NCI-H146 treated with DMSO at 0.1 percent for 48 hours (cell line): Measurements from ENCODE around the gene RAD51AP2.
"Not testable (repeated sequence)": the region's sequence is repeated elsewhere in the genome, so short reads cannot be mapped to it uniquely, and the experiment has no call there.

Experiments
- DNase-seq: peaks from one replicate; lab custom pipeline; 2025; ENCODE audit not compliant: unreplicated experiment; lab: John Stamatoyannopoulos, UW

The RAD51AP2 gene

DNA sequence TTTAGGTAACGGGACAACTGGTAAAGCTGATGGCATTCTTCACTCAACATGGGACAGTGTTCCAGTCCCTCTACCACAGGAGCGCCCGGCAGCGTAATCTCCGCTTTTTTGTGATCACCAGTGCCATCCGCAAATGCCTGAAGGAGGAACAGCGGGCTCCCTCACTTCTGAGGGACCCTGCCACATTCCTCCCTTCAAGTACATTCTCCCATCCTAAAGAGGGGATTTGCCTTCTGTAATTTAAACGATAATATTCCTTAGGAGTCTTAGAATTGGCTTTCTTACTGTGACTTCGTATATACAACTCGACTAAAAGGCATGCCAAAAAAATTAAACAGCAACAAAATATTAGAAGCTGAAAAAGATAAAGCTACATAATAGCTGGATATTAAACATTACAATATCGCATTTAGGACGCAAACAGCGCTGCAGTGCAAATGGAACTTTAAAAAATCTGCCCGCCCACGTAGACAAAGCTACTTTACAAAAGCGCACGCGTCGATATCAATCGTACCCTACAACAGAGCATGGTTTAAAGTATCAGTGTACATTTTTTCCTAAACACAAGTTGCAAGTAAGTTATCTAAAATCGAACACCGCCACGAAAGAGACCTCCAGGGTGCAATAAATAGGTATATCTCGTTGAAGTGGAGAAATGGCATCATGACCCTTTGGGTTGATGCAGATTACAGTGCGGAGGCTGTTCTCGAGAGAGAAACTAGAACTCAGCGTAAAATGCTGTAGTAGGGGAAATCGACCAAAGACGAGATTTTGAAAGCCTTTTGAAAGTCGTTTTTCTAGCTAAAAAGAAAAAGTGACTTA is 20.0 kb upstream of the RAD51AP2 start:
- DNase-seq: no peak

DNA sequence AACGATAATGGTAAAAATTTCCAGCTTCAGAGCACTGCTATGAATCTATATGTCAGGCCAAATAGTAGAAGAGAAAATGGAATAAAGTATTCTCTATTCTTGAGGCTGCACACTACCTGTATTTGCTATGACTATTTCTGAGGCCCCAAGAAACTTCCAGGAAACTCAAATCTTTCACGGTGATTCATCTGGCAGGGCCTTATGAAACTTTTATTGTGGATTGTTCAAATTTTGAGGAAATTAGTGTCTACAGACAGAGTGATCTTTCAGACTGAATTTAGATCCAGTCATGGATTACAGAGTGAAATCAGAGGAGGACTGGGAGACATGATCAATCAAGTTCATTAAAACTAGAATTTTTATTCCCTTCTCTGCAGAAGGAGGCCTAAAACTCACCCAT is 18.2 kb upstream of the RAD51AP2 start:
- DNase-seq: no peak

DNA sequence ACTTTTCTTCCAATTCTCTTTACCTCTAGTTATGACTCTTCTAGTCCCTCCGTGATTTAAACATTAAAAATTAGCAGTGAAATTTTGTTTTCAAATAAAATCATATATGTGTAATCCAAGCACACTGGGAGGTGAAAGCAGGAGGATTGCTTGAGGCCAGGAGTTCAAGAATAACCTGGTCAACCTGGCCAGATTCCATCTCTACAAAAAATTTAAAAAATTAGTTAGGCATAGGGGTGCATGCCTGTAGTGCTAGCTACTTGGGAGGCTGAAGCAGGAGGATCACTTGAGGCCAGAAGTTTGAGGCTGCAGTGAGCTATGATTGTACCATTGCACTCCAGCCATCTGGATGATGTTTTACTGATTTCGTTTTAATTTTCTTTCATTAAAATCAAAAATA is 15.3 kb upstream of the RAD51AP2 start:
- DNase-seq: no peak

DNA sequence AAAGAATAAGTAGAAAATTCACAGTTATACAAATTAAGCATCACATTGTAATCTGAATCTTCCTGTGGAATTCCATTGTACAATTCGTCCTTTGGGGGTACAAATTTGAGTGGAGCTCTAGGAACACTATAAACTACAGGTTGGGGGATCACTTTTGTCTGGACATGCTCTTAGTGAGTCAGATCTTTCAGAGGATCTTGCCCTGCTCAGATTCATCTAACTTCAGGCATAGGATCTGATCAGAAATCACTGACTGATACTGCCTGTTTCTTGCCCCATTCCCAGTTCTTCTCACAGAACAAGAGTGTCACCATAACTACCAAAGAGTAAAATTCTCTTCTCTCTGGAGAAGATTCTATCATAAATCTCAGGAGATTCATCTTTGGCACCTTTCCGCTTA is 11.5 kb upstream of the RAD51AP2 start:
- DNase-seq: no peak

DNA sequence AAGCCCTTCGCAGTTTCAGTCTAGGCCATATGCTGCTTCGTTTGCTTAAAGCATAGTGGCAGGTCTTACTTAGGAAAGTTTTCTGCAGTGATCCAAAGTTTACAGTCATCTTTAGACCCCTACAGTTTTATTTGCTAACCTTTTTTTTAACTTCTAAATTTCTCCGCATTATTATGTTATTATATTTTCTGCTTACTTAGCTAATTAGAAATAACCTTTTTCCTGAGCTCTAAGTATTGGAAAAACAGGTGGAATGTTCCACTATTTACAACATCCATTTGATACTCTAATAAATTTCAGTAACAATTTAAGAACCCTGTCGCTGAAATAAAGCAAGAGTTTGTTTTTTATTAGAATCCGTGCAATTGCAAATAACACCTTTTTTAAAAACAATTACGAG is 4.1 kb upstream of the RAD51AP2 start:
- no peak for DNase-seq

DNA sequence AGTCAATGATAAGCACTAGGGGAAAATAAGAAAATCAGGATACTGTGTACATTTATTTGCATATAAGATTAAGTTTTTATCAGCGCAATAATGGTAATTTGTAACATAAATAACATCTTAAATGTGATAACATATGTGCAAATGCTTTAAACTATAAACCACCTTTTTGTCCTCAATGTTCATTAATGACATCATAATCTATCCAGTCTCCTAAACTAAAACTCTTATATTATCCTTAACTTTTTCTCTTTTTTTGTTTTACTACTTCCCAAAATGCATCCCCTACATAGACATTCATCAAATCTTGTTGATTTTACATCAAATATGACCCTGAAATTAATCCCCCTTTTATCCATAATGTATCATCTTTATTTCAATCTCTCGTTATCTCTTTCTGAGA is 3.4 kb upstream of the RAD51AP2 start:
- no peak for DNase-seq

DNA sequence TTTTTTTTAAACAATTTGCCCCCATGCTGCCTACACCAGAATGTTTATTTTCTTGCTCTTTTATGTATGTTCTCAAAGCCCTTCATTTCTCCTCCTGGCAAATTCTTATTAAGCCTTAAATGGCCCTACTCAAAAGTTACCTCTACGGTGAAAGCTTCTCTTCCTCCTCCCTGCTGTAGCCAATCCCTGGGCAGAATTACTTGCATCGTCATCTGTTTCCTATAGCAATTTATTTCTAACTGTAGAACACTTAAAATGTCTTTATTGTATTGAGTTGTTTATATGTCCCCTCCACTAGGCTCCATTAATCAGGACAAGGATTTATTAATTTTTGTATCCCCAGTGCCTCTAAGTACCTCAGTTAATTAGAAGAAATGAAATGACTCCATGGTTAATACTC is 2.5 kb upstream of the RAD51AP2 start:
- DNase-seq: no peak

DNA sequence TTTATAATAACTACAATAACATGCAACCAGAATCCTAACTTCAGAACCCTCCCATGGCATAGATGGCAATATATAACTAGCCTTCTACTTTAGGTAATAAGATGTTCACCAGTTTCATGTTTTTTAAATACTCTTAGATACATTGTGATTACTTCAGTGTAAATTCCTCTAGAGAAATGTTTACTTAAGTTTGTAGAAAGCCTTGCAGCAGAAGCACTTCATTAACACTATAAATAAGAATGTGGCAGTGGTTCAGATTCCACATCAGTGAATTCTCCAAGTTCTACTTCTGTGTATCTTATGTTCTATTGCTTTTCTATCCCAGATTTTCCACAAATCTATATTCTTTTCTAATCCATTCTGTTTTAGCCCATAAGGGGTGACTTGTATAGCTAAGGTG is 1.2 kb upstream of the RAD51AP2 start:
- DNase-seq: no peak

DNA sequence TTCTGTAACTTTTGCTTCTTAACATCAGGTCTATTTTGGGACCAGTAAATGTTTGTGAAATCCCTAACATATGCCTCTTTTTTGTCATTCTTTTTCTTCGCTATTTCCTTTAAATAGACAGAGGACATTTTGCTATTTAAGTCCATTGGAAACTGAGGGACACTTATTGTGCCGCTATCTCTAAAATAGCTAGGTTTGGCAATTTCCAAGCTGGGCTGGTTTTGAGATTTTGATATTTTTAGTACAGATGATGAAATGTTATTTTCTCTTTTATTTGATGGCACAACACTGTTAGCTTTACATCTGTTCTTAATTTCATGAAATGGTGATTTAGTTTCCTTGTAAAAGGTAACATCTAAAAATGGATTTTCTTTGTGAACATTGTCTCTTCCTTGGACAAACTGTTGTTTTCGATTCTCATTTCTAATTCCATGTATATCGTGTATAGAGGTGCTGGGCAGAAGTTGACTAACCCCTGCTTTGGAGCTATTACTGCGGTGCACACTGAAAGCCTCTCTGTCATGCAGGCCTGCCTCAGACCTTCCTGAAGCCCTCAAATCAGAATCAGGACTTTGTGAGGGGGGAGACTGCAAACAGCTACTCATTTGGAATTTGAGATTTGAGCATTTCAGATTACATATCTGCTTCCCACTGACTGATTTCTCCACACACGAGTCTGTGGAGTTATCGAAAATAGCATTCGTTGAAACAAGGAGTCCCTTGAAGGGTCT is 594 bp downstream of the RAD51AP2 start:
- DNase-seq: no peak

DNA sequence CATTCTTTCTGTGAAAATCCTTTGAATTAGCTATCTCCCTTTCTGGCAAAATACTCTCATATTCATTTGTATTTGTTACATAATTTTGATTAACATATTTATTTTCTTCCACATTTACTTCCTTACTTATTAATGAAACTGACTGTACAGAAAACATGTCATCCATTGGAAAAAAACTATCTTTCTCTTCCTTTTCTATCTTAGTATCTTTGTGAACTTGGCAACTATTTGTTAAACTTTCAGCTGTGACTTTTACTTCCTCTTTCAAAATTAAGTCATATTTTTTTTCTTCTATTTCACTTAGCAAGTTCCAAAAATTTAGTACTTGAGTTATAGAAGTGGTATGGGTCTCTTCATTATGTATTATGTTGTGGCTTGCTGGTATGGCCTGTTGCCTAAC is 2.6 kb downstream of the RAD51AP2 start:
- DNase-seq: no peak

DNA sequence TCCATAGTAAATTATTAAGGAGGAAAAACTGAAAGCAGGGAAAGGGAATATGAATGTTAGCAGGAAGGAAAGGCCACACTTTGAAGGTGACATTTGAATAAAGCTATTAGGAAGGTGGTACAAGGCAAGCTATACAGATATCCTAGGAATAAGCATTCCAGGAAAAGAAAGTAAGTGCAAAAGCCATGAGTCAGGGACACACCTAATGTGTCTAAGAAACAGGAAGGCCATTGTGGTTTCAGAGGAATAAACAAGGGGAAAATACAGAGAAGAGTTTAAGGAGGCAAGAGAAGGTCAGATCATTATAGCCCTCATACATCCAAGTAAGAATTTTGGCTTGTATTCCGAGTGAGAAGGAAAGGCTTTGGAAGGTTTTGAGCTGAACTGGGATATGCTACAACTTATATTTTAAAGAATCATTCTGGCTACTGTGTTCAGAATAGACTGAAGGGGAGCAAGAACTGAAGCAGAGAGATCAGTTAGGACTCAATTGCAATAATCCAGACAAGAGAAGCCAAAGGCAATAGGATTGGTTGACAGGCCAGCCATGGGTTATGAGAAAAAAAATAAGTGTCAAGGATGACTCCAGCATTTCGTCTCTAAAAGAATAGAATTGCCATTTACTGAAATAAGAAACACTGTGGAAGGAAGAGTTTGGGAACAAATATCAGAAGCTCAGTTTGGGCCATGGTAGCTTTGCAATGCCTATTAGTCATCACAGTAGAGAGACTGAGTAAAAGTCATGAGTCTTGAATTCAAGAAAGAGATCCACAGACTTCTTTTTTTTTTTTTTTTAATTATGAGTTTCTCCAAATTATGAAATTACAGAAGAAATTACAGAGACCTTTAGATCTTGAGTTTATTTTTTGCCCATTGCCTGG is 11.3 kb downstream of the RAD51AP2 start:
- DNase-seq: no peak

DNA sequence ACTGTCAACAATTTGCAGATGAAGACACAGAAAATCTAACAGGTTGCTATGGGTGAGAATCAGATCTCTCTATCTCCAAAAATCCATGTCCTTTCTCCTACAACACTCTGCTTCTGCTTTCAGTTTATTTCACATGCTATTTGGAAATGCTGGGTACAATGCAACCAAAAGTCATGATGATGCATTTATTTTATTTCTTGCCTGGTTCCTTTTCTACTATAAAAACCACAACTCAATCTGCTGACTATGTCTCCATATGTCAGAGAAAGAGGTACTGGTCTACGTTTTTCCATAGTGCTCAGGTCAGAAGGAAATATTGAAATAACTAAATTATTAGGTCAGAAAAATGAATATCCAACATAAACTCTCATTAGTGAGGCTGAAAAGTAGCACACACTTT is 20.5 kb downstream of the RAD51AP2 start:
- DNase-seq: no peak

DNA sequence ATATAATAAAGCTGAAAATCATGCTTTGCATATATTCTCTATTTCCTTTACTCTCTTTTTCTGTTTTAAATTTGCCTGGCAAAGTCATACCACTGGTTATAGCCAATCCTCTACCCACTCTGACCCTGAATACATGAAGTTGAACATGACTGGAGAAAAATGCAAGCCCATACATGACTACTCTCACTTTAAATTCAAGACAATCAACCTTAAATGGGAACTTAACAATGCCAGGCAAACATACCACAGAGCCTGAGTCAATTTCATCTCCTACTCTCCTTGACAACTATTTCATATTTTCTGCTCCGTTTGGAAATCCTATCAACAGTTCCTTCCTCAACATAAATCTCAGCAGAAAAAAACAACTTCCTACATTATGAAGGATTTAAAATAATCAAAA is 22.6 kb downstream of the RAD51AP2 start:
- DNase-seq: no peak

DNA sequence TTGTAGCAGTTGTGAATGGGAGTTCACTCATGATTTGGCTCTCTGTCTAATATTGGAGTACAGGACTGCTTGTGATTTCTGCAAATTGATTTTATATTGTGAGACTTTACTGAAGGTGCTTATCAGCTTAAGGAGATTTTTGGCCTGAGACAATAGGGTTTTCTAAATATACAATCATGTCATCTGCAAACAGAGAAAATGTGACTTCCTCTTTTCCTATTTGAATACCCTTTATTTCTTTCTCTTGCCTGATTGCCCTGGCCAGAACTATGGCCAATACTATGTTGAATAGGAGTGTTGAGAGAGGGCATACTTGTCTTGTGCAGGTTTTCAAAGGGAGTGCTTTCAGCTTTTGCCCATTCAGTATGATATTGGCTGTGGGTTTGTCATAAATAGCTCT is 28.1 kb downstream of the RAD51AP2 start:
- not testable (repeated sequence) for DNase-seq

DNA sequence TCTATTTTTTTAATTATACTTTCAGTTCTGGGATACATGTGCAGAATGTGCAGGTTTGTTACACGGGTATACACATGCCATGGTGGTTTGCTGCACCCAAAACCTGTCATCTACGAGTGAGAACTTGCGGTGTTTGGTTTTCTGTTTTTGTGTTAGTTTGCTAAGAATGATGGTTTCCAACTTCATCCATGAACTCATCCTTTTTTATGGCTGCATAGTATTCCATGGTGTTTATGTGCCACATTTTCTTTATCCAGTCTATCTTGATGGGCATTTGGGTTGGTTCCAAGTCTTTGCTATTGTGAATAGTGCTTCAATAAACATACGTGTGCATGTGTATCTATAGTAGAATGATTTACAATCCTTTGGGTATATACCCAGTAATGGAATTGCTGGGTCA is 29.6 kb downstream of the RAD51AP2 start:
- DNase-seq: not testable (repeated sequence)

DNA sequence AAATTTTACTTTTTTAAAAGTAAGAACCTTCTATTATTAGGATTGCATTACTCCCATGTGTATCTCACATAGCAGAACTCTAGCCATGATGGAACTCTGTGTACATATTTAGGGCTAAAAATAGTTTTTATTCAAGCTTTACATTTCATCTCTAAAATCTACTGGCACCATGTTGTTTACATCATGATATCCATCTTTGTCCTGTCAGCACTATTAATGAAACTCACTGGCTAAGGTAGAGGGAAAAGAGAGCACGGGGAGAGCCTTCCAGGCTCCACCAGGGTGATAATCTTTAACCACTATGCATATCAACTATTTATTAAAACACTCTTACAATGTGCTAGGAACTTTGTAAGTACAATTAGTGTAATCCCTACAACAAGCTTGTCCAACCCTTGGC is 34.7 kb downstream of the RAD51AP2 start:
- no peak for DNase-seq

DNA sequence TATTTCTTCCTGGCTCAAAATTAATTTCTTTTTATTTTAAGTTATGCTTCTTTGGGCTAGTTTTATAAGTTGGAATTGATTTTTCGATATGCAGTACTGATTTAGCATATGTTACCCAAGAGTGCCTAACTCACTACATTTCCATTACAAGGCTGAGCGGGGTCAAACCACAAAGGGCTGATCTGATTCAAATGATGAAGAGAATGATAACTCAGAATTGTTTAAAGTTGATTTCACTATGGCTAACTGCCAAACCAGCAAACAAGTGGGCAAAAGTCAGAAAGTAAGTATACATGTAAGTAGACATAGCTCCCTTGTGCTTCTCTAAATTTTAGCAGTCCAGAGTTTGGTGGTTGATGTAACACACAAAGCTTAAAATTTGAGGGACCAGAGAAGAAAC is 35.6 kb downstream of the RAD51AP2 start:
- DNase-seq: no peak

DNA sequence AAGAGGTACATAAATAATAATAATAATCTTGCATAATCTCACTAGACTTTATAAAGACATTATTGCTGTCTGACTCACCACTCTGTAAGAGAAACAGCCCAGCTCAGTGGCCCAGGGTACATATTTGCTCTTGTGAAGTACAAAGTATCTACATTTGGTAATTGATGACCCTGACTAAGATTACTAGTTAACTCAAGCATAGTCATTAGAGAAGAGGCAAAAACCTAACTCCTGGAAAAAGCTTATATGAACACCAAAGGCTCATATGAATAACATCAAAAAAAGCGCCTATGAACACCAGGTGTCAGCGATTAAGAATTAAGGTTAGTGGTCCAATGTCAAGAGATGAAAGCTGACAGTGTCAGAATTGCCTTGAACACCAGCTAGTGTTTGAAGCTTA is 38.4 kb downstream of the RAD51AP2 start:
- no peak for DNase-seq

DNA sequence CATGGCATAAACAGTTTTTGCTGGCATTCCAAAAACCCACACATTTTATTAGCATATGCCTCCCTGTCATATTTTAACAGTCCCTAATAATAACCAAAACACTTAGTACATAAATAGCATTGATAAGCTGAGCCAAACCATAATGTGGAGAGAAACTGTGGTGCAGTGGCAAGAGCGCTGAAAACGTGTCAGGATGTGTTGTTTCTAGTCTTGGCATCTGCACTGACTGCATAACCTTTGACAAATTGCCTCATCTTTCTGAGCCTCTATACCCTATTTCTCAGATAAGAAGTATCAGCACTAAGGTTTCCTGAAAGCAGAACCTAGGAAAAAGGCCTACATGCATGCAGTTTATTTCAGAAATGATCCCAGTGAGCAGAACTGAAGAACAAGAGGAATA is 41.4 kb downstream of the RAD51AP2 start:
- no peak for DNase-seq

DNA sequence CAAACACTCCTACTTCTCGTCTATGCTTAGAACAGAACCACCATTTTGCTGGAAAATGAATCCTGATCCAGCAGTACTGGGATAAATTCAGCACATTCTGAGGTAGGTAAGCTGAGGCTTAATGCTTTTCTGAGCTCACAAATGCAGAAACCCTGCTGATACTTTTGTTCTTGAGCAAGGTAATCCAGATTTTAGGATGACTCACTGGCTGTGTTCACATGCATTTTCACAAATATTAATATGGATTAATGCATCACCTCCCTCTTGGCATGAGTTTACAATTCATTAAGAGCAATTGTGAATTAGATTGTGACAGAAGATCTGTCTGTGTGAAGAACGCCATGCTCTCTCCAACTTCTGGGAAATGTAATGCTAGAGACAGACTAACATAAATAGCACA is 42.2 kb downstream of the RAD51AP2 start:
- no peak for DNase-seq

DNA sequence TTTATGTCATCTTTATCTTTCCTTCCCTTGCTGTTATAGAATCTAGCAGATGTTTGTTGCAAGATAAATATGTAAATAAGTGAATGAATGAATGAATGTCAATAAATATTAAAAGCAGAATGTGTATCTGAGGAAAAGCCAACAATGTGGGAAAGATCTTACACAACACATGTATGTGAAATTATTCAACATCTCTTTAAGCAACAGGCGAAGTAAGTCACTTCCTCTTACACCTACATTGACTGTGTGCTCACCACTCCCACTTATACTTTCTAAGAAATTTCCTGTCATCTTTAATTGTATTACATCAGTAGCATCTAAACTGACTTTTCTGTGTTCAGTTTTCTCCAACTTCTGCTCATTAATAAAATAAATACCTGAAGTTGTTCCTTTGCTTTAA is 43.0 kb downstream of the RAD51AP2 start:
- no peak for DNase-seq

DNA sequence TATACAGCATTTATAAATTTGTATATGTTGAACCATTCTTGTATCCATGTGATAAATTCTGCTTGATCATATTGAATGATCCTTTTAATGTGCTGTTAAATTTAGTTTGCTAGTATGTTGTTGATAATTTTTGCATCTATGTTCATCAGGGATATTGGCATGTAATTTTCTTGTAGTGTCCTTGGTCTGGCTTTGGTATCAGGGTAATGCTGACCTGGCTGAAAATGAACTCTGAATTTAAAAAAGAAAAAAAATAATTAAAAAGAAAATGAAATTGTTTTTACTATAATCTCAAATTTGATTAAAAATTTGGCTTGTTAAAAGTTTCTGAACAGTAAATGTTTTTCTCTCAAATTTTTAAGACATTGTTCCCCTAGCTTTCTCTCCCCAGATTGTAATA is 46.3 kb downstream of the RAD51AP2 start:
- no peak for DNase-seq
